ENCODE data around the gene NOX4.

DNA sequence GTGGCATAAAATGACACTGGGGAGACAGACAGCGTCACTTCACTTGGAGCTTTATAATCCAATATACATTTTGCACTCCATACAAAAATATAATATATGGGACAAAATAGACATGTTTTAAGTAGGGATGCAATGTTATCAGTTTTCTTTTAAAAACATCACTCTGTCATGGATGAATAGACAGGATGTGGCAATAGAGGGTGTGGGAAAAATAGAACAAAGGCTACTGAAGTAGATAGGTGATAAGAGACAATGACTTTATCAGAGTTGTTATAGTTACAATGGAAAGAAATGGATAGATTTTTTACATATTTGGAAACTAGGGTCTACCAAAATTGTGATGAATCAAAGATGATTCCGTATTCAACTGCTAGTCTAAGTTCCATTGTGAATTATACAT, 13.1 kb upstream of the NOX4 start:
- TF ChIP-seq, protein P1, sequence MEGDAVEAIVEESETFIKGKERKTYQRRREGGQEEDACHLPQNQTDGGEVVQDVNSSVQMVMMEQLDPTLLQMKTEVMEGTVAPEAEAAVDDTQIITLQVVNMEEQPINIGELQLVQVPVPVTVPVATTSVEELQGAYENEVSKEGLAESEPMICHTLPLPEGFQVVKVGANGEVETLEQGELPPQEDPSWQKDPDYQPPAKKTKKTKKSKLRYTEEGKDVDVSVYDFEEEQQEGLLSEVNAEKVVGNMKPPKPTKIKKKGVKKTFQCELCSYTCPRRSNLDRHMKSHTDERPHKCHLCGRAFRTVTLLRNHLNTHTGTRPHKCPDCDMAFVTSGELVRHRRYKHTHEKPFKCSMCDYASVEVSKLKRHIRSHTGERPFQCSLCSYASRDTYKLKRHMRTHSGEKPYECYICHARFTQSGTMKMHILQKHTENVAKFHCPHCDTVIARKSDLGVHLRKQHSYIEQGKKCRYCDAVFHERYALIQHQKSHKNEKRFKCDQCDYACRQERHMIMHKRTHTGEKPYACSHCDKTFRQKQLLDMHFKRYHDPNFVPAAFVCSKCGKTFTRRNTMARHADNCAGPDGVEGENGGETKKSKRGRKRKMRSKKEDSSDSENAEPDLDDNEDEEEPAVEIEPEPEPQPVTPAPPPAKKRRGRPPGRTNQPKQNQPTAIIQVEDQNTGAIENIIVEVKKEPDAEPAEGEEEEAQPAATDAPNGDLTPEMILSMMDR (conservative IDR thresholded peaks at IDR 0.05) = no peak
- TF ChIP-seq EZH2 (IDR thresholded peaks at IDR 0.05; ENCODE audit: low read depth) = no peak

Data from PC-9 (cell line).